Measurements from ENCODE around the gene PAPPA2. TPM values are rescaled to one million over a fixed set of nuclear protein-coding genes. Genes with fewer than 3 reads are reported as not detected.
"Not testable (repeated sequence)": the region's sequence is repeated elsewhere in the genome, so short reads cannot be mapped to it uniquely, and the experiment has no call there.

The PAPPA2 gene, protein sequence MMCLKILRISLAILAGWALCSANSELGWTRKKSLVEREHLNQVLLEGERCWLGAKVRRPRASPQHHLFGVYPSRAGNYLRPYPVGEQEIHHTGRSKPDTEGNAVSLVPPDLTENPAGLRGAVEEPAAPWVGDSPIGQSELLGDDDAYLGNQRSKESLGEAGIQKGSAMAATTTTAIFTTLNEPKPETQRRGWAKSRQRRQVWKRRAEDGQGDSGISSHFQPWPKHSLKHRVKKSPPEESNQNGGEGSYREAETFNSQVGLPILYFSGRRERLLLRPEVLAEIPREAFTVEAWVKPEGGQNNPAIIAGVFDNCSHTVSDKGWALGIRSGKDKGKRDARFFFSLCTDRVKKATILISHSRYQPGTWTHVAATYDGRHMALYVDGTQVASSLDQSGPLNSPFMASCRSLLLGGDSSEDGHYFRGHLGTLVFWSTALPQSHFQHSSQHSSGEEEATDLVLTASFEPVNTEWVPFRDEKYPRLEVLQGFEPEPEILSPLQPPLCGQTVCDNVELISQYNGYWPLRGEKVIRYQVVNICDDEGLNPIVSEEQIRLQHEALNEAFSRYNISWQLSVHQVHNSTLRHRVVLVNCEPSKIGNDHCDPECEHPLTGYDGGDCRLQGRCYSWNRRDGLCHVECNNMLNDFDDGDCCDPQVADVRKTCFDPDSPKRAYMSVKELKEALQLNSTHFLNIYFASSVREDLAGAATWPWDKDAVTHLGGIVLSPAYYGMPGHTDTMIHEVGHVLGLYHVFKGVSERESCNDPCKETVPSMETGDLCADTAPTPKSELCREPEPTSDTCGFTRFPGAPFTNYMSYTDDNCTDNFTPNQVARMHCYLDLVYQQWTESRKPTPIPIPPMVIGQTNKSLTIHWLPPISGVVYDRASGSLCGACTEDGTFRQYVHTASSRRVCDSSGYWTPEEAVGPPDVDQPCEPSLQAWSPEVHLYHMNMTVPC (N-terminal part only)
- total RNA-seq = 3.5 and 5.8 TPM in 2 replicates

DNA sequence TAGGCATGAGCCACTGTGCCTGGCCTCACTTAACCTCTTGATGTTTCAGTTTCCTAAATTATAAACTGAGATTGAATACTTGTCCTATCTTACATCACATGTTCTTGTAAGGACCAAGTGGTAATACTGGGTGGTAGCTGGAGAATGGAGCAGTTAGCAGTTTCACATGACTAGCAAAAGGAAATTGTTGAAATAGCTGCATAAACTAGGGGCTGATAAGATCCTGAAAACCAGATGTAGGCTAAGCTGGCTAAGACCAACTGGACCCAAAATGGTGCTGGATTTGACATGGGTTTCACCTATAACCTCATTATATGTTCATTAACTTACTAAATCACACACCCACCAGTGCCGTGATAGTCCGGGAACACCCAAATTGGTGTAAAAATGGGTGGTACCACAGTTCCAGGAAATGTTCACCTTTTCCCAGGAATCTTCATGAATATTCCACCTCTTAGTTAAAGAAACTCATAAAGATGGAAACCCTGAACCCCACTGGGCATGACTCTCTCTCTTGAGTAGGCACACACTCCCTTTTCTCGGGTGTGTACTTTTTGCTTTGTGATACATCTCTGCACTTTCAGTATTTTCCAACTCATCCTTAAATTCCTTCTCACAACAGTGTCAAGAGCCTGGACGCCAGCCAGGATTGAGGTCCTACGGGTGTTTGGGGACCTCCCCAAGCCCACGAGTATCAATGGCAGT is at the start of gene PAPPA2:
Gene PAPPA2 (plus strand): TSS at position 502 of the 705 bp plus-strand sequence. CDS start 93,148 bp downstream, outside the sequence.
- Histone ChIP-seq H3K4me1 (ENCODE audit: insufficient read depth, low read length) (no peaks in the 10 kb centered on the region), H3K9me3 (ENCODE audit: low read depth, low read length) (no peaks in the 10 kb centered on the region), H3K27me3 (ENCODE audit: insufficient read depth, low read length) (no peaks in the 10 kb centered on the region), H2AFZ (ENCODE audit: low read length) (no peak within 1 kb of the TSS), H3K36me3 (ENCODE audit: insufficient read depth, low read length) (no peaks in the 10 kb centered on the region), H4K20me1 (ENCODE audit: insufficient read depth, low read length) (no peaks in the 10 kb centered on the region), H3K79me2 (ENCODE audit: insufficient read depth, low read length) (no peaks in the 10 kb centered on the region), H3K27ac (ENCODE audit: low read depth, low read length) (no peak within 1 kb of the TSS), H3K4me2 (ENCODE audit: insufficient read depth, low read length) (no peak within 1 kb of the TSS), H3K4me3 (ENCODE audit: insufficient read depth, low read length) (no peak within 1 kb of the TSS)
- TF ChIP-seq, protein P1, sequence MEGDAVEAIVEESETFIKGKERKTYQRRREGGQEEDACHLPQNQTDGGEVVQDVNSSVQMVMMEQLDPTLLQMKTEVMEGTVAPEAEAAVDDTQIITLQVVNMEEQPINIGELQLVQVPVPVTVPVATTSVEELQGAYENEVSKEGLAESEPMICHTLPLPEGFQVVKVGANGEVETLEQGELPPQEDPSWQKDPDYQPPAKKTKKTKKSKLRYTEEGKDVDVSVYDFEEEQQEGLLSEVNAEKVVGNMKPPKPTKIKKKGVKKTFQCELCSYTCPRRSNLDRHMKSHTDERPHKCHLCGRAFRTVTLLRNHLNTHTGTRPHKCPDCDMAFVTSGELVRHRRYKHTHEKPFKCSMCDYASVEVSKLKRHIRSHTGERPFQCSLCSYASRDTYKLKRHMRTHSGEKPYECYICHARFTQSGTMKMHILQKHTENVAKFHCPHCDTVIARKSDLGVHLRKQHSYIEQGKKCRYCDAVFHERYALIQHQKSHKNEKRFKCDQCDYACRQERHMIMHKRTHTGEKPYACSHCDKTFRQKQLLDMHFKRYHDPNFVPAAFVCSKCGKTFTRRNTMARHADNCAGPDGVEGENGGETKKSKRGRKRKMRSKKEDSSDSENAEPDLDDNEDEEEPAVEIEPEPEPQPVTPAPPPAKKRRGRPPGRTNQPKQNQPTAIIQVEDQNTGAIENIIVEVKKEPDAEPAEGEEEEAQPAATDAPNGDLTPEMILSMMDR (IDR thresholded peaks at IDR 0.05; ENCODE audit: extremely low read depth, low read depth, low read length) = no peak
- DNase-seq (ENCODE audit: insufficient read length, low spot score, missing footprints) = no peak

DNA sequence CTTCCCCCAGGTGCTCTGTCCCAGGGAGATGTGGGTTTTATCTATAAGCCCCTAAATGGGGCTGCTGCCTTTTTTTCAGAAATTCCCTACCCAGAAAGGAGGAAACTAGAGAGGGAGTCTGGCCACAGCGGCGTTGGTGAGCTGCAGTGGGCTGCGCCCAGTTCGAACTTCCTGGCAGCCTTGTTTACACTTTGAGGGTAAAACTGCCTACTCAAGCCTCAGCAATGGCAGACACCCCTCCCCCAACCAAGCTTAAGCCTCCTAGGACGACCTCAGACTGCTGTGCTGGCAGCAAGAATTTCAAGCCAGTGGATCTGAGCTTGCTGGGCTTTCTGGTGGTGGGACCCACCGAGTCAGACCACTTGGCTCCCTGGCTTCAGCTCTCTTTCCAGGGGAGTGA is 46.2 kb upstream of the PAPPA2 start:
- TF ChIP-seq, protein P1 (IDR thresholded peaks at IDR 0.05; ENCODE audit: extremely low read depth, low read depth, low read length) = no peak
- Histone ChIP-seq H3K4me3 (ENCODE audit: insufficient read depth, low read length) (no peak overlapping the region), H3K9me3 (ENCODE audit: low read depth, low read length) (no peaks in the 10 kb centered on the region), H3K4me1 (ENCODE audit: insufficient read depth, low read length) (no peaks in the 10 kb centered on the region), H3K4me2 (ENCODE audit: insufficient read depth, low read length) (no peak overlapping the region), H3K27ac (ENCODE audit: low read depth, low read length) (no peak overlapping the region), H3K79me2 (ENCODE audit: insufficient read depth, low read length) (no peaks in the 10 kb centered on the region), H2AFZ (ENCODE audit: low read length) (no peak overlapping the region), H4K20me1 (ENCODE audit: insufficient read depth, low read length) (no peaks in the 10 kb centered on the region), H3K27me3 (ENCODE audit: insufficient read depth, low read length) (no peaks in the 10 kb centered on the region), H3K36me3 (ENCODE audit: insufficient read depth, low read length) (no peaks in the 10 kb centered on the region)
- no peak for DNase-seq (ENCODE audit: insufficient read length, low spot score, missing footprints)

DNA sequence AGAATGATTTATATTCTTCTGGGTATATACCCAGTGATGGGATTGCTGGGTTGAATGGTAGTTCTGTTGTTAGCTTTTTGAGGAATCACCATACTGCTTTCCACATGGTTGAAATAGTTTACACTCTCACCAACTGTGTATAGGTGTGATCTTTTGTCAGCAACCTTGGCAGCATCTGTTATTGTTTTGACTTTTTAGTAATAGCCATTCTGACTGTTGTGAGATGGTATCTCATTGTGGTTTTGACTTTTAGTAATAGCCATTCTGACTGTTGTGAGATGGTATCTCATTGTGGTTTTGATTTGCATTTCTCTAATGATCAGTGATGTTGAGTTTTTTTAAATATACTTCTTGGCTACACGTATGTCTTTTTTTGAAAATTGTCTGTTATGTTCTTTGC is 43.4 kb upstream of the PAPPA2 start:
- H3K27me3 ChIP-seq (ENCODE audit: insufficient read depth, low read length); DNase-seq (ENCODE audit: insufficient read length, low spot score, missing footprints); H3K36me3 ChIP-seq (ENCODE audit: insufficient read depth, low read length); H3K9me3 ChIP-seq (ENCODE audit: low read depth, low read length); H3K4me1 ChIP-seq (ENCODE audit: insufficient read depth, low read length); H3K4me3 ChIP-seq (ENCODE audit: insufficient read depth, low read length); H2AFZ ChIP-seq (ENCODE audit: low read length); H3K4me2 ChIP-seq (ENCODE audit: insufficient read depth, low read length); H3K27ac ChIP-seq (ENCODE audit: low read depth, low read length); H4K20me1 ChIP-seq (ENCODE audit: insufficient read depth, low read length); H3K79me2 ChIP-seq (ENCODE audit: insufficient read depth, low read length): not testable (repeated sequence)

DNA sequence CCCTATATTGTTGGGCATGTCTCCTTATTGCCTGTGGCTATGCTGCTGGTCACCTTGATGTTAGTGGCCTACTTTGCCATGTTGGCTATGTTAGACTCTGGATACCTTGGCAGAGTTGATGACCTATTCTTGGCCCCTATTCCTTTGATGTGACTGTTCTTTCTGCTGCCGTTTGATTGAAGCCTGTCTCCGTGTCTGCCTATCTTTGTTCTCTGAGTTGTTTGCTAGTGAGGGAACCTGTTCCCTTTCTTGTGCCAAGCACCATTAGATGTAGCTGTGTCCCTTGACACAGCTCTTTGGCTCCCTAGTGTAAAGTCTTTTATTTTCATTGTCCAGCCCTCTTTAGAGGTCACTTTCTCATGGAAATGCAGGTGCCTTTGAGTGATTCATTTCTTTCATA is 28.7 kb upstream of the PAPPA2 start:
- DNase-seq (ENCODE audit: insufficient read length, low spot score, missing footprints) = no peak
- Histone ChIP-seq H3K9me3 (ENCODE audit: low read depth, low read length) (no peaks in the 10 kb centered on the region), H3K4me2 (ENCODE audit: insufficient read depth, low read length) (no peak overlapping the region), H3K27me3 (ENCODE audit: insufficient read depth, low read length) (no peaks in the 10 kb centered on the region), H3K79me2 (ENCODE audit: insufficient read depth, low read length) (no peaks in the 10 kb centered on the region), H3K27ac (ENCODE audit: low read depth, low read length) (no peak overlapping the region), H3K4me1 (ENCODE audit: insufficient read depth, low read length) (no peaks in the 10 kb centered on the region), H4K20me1 (ENCODE audit: insufficient read depth, low read length) (no peaks in the 10 kb centered on the region), H2AFZ (ENCODE audit: low read length) (no peak overlapping the region), H3K4me3 (ENCODE audit: insufficient read depth, low read length) (no peak overlapping the region), H3K36me3 (ENCODE audit: insufficient read depth, low read length) (no peaks in the 10 kb centered on the region)
- TF ChIP-seq, protein P1 (IDR thresholded peaks at IDR 0.05; ENCODE audit: extremely low read depth, low read depth, low read length) = no peak
